HepG2 (cell line): ENCODE data around the gene PSMC3IP. TPM values are rescaled to one million over a fixed set of nuclear protein-coding genes. Genes with fewer than 3 reads are reported as not detected.

Source experiments
- EHMT2 ChIP-seq: fragments of 200-600 bp; sonication (generic); IDR thresholded peaks from 2 replicates; pipeline ENCODE4 v1.7.0; 2017; ENCODE audit warnings: antibody characterized with exemption, low read depth, low read length, borderline replicate concordance
- ESRRA ChIP-seq: sonication (generic); formaldehyde crosslinking; IDR thresholded peaks from 2 replicates; pipeline ENCODE4 v1.5.1; 2020; ENCODE audit warnings: mild to moderate bottlenecking, low read depth, missing genetic modification reagents
- FOXK1 ChIP-seq: sonication (generic); formaldehyde crosslinking; IDR thresholded peaks from 2 replicates; pipeline ENCODE4 v1.4.0; 2020; ENCODE audit warnings: low read depth, missing genetic modification reagents, borderline replicate concordance
- HMGXB3 ChIP-seq: sonication (generic); formaldehyde crosslinking; IDR thresholded peaks from 2 replicates; pipeline ENCODE4 v1.4.0; 2020; ENCODE audit warnings: missing genetic modification reagents, borderline replicate concordance
- MLXIP ChIP-seq: sonication (generic); formaldehyde crosslinking; IDR thresholded peaks from 2 replicates; pipeline ENCODE4 v1.9.0; 2021; ENCODE audit warnings: missing genetic modification reagents, borderline replicate concordance
- NFE2L2 ChIP-seq: fragments of 150-350 bp; IDR thresholded peaks from 2 replicates; pipeline ENCODE4 v1.6.1; 2014; ENCODE audit warnings: low read length
- NFIC ChIP-seq: IDR thresholded peaks from 2 replicates; pipeline ENCODE4 v1.6.1; 2012; ENCODE audit warnings: mild to moderate bottlenecking, low read length, inconsistent platforms
- NRL ChIP-seq: sonication (generic); formaldehyde crosslinking; IDR thresholded peaks from 2 replicates; pipeline ENCODE4 v1.5.0; 2020; ENCODE audit warnings: missing genetic modification reagents, mild to moderate bottlenecking, moderate library complexity, borderline replicate concordance
- PRPF4 ChIP-seq: fragments of 200-400 bp; formaldehyde crosslinking; IDR thresholded peaks from 2 replicates; pipeline ENCODE4 v1.6.1; 2016; ENCODE audit warnings: low read length, low read depth; ENCODE audit not compliant: poor library complexity, severe bottlenecking
- RARA ChIP-seq: IDR thresholded peaks from 2 replicates; pipeline ENCODE4 v1.6.1; 2016; ENCODE audit warnings: missing genetic modification reagents, missing compliant biosample characterization
- RBM22 ChIP-seq: fragments of 200-400 bp; formaldehyde crosslinking; optimal IDR thresholded peaks from 2 replicates; pipeline ENCODE3; 2017; ENCODE audit warnings: mild to moderate bottlenecking, low read length, moderate library complexity
- SOX5 ChIP-seq: IDR thresholded peaks from 2 replicates; pipeline ENCODE4 v1.6.1; 2016; ENCODE audit warnings: borderline replicate concordance
- TGIF2 ChIP-seq: IDR thresholded peaks from 2 replicates; pipeline ENCODE4 v1.6.1; 2016; ENCODE audit warnings: control low read depth, missing compliant biosample characterization
- XRCC5 ChIP-seq: fragments of 200-400 bp; formaldehyde crosslinking; optimal IDR thresholded peaks from 2 replicates; pipeline ENCODE3; 2017; ENCODE audit warnings: mild to moderate bottlenecking, low read length
- ZNF337 ChIP-seq: sonication (generic); formaldehyde crosslinking; IDR thresholded peaks from 2 replicates; pipeline ENCODE4 v1.5.1; 2020; ENCODE audit warnings: missing genetic modification reagents, low read depth, mild to moderate bottlenecking, borderline replicate concordance
- ZNF570 ChIP-seq: sonication (generic); formaldehyde crosslinking; IDR thresholded peaks from 2 replicates; pipeline ENCODE4 v1.4.0; 2020; ENCODE audit warnings: mild to moderate bottlenecking, missing genetic modification reagents, borderline replicate concordance
- ZNF580 ChIP-seq: IDR thresholded peaks from 2 replicates; pipeline ENCODE4 v1.6.1; 2016; ENCODE audit warnings: low read depth, borderline replicate concordance
- ZNF597 ChIP-seq: sonication (generic); formaldehyde crosslinking; IDR thresholded peaks from 2 replicates; pipeline ENCODE4 v1.5.0; 2020; ENCODE audit warnings: missing genetic modification reagents
- ZNF605 ChIP-seq: sonication (generic); formaldehyde crosslinking; IDR thresholded peaks from 2 replicates; pipeline ENCODE4 v1.8.0; 2022; ENCODE audit warnings: mild to moderate bottlenecking, missing genetic modification reagents
- ZNF614 ChIP-seq: IDR thresholded peaks from 2 replicates; pipeline ENCODE4 v1.6.1; 2018; ENCODE audit warnings: missing biosample characterization, missing genetic modification reagents, inconsistent platforms, borderline replicate concordance
- ZNF75D ChIP-seq: sonication (generic); formaldehyde crosslinking; IDR thresholded peaks from 2 replicates; pipeline ENCODE4 v1.8.1; 2023; ENCODE audit warnings: missing genetic modification reagents, mild to moderate bottlenecking, borderline replicate concordance
- polyA plus RNA-seq, 8 experiments: library from polyadenylated mRNA; depleted of rRNA in 3 of 8; stranded (reverse) in 7 of 8; unstranded in 1 of 8; fragments of >200 nt; fragmentation: Illumina TruSeq in 4 of 8; extraction: Trizol in 4 of 8; gene quantifications; 2 replicates each; pipeline versions ENCODE4 v1.2.1 to v1.2.3, GENCODE V29; 2011 to 2016; ENCODE audit warnings: low read depth in 4 of 8, missing spikeins in 1 of 8, mixed read lengths in 1 of 8; ENCODE audit not compliant: insufficient read depth in 1 of 8
- total RNA-seq, 5 experiments: library from RNA; depleted of rRNA; stranded (reverse); fragments of >200 nt; fragmentation: Illumina TruSeq; extraction: Trizol; gene quantifications; 2 replicates each; pipeline ENCODE4 v1.2.3, GENCODE V29; 2016; ENCODE audit warnings: low read depth in 1 of 5

PSMC3IP gene
- total and polyA plus RNA-seq, 2 of the 13 experiments (the other 11 are each of a cell fraction or from before 2014, with no cell fraction given), result 6.5 to 22.4 TPM

GRCh38 chr17:42536372-42537155 is 41.0 kb downstream of the PSMC3IP start (continued):
- no peak for TF ChIP-seq MLXIP (CRISPR knock-in tag)
- TF ChIP-seq ZNF614 (CRISPR knock-in tag), result peak; percentile 95
- peak; percentile 83; the same call in 1 of the 2 replicates for TF ChIP-seq ZNF580
- peak; percentile 66 for TF ChIP-seq RARA (CRISPR knock-in tag)
- TF ChIP-seq RBM22, result no peak
- TF ChIP-seq PRPF4, result no peak
- TF ChIP-seq EHMT2, result no peak
- no peak for TF ChIP-seq TGIF2
- TF ChIP-seq ZNF597 (CRISPR knock-in tag), result no peak
- peak; percentile 75 for TF ChIP-seq SOX5 (CRISPR knock-in tag)
- TF ChIP-seq NFE2L2, result no peak
- TF ChIP-seq HMGXB3 (CRISPR knock-in tag), result peak; percentile 58; the same call in 1 of the 2 replicates
- peak; percentile 96 for TF ChIP-seq ZNF605 (CRISPR knock-in tag)
- no peak for TF ChIP-seq ZNF75D (CRISPR knock-in tag)
- TF ChIP-seq ZNF570 (CRISPR knock-in tag), result peak; percentile 37; the same call in 1 of the 2 replicates
- peak; percentile 64; the same call in 1 of the 2 replicates for TF ChIP-seq ZNF337
- no peak for TF ChIP-seq NFIC
- no peak; the same call in none of the 2 replicates for TF ChIP-seq NRL (CRISPR knock-in tag)
- TF ChIP-seq ESRRA (CRISPR knock-in tag), result peak; percentile 29; the same call in 1 of the 2 replicates
- TF ChIP-seq FOXK1 (CRISPR knock-in tag), result peak; percentile 77; the same call in 1 of the 2 replicates
- TF ChIP-seq XRCC5, result no peak
